HG03442 (cell line): ENCODE data around the gene CUX1.
"Not testable (repeated sequence)": the region's sequence is repeated elsewhere in the genome, so short reads cannot be mapped to it uniquely, and the experiment has no call there.

Experiments used
- ATAC-seq: cut with Tn5 transposase; IDR thresholded peaks from one replicate; pipeline ENCODE4 v1.9.1; 2021; ENCODE audit warnings: mild to moderate bottlenecking, moderate library complexity; ENCODE audit not compliant: unreplicated experiment

CUX1 gene

GRCh38 chr7:102223184-102223583, 405.8 kb downstream of the CUX1 start:
- ATAC-seq, result no peak

- no peak for ATAC-seq
Observed at GRCh38 chr7:102225025-102225424, 407.6 kb downstream of the CUX1 start.

DNA sequence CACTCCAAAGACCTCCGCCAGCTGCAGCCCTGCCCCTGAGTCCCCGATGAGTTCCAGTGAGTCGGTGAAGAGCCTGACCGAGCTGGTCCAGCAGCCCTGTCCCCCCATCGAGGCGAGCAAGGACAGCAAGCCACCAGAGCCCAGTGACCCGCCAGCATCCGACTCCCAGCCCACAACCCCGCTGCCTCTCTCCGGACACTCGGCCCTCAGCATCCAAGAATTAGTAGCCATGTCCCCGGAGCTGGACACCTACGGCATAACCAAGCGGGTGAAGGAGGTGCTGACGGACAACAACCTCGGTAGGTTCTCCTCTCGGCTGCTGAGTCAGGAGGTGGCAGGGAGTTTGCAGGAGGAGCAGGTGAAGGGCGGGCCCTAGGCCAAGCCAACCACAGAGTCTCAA, 409.9 kb downstream of the CUX1 start:
- ATAC-seq, result no peak

DNA sequence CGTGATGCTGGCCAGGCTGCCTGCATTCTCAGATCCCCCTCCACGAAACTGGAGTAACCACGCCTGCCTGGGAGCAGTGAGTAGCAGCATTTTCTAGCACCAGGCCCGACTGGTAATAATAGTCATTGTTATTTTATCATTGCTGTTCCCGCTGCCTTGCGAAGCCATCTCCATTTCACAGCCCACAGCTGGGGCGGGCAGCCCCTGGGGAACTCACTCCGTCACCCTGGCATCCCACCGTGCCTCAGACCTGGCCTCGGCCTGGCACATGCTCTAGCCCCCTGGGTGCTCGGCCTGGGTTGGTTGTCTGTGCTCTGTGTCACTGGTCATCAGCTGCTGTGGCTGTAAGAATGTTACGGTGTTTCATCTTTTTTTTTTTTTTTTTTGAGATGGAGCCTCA, 411.5 kb downstream of the CUX1 start:
- ATAC-seq, result no peak

DNA sequence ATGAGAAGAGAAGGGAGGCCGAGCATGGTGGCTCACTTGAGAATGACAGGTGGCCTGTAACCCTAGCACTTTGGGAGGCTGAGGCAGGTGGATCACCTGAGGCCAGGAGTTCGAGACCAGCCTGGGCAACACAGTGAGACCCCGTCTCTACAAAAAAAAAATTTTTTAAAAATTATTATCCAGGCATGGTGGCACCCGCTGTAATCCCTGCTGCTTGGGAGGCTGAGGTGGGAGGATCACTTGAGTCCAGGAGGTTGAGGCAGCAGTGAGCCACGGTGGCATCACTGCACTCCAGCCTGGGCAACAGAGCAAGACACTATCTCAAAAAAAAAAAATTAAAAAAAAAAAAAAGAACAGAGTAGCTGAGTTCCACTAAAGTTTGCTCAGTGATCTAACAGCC, 412.7 kb downstream of the CUX1 start:
- not testable (repeated sequence) for ATAC-seq

- no peak for ATAC-seq
Observed at GRCh38 chr7:102230593-102230992, 413.2 kb downstream of the CUX1 start.

GRCh38 chr7:102232611-102233286, 415.3 kb downstream of the CUX1 start:
- no peak for ATAC-seq

DNA sequence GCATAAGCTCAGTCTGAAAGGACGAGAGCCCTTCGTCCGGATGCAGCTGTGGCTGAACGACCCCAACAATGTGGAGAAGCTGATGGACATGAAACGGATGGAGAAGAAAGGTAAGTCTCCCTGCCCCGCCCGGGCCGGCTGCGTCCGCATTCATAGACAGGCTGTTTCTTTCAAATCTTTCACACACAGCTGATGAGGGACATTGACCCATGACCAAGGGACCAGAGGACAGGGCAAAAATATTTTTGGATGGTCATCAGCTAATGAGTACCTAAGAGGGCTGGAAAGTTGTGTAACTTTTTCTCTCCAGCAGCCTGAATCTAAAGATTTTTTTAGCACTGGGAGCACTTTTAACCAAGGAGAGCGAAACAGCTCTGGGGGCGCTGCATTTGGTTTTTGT, 416.7 kb downstream of the CUX1 start:
- no peak for ATAC-seq

DNA sequence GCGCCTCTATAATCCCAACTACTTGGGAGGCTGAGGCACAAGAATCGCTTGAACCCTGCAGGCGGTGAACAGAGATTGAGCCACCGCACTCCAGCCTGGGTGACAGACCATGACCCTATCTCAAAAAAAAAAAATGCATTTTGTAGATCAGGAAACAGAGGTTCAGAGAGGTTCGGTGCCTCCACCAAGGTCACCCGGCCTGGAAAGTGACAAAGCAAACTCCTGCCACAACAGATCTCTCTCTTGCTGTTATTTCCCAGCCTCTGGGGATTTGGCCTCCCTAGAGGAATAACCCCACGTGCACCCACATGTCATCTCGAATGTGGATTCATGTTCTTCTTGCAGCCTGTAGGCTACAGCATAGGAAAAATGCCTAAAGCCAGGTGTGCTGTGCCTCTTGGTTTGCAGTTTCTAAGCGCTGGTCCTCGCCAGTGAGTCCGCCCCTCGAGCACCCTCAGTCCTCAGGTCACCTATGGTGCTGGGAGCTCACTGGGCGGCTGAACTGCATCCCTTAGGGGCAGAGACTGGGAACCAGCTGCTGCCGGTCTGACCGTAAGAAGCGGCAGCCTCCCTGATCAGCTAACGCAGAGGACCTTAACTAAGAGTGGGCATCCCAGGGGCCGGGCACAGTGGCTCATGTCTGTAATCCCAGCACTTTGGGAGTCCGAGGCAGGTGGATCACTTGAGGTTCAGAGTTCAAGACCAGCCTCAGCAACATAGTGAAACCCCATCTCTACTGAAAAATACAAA, 417.6 kb downstream of the CUX1 start:
- no peak for ATAC-seq

GRCh38 chr7:102236102-102236501, 418.7 kb downstream of the CUX1 start:
- no peak for ATAC-seq

DNA sequence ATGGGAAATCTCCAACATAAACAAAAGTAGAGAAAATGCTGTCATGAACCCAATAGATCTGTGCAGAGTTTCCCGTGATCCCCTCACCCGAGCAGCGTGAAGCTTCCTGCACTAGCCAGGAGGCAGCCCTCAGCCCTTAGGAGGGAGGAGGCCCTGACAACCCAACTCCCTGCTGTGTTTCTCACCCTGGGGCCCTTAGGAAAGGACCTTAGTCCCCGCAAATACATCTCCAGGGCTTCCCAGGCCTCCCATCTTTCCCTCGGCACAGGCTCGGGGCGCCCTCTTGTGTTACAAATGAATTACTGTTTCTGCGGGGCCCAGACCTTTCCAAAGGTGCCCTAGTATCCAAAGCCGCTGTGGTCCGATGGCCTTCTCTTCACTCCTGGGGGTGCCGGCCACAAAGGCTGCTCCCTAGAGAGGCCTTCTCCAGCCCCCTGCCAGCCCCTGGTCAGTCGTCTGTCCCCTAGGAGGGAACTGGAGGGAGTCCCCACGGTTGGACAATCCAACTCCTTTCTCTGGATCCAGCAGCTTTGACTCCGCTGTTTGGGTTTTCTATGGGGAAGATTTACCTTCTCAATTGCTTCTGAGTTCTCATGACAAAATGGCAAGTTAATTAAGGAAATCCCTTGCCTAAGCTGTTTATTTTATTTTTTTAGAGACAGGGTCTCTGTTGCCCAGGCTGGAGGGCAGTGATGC, 419.3 kb downstream of the CUX1 start:
- ATAC-seq, result no peak

DNA sequence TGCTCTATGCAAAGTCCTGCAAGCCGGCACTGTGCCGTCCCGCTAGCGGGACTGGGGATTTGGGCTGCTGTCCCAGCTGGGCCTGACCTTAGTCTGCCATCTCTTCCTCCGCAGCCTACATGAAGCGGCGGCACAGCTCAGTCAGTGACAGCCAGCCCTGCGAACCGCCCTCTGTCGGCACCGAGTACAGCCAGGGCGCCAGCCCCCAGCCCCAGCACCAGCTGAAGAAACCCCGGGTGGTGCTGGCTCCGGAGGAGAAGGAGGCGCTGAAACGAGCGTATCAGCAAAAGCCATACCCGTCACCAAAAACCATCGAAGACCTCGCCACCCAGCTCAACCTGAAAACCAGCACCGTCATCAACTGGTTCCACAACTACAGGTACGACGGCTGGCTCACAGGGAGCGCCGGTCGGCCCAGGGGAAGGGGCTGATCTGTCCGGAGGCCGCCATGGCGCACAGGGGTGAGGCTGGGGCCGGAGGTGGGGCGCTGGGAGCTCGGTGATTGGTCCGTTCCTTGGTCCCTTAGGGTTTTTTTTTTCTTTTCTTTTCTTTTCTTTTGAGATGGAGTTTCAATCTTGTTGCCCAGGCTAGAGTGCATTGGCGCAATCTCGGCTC, 421.9 kb downstream of the CUX1 start:
- ATAC-seq, result no peak

- ATAC-seq, result no peak
Observed at GRCh38 chr7:102241431-102241830, 424.0 kb downstream of the CUX1 start.

DNA sequence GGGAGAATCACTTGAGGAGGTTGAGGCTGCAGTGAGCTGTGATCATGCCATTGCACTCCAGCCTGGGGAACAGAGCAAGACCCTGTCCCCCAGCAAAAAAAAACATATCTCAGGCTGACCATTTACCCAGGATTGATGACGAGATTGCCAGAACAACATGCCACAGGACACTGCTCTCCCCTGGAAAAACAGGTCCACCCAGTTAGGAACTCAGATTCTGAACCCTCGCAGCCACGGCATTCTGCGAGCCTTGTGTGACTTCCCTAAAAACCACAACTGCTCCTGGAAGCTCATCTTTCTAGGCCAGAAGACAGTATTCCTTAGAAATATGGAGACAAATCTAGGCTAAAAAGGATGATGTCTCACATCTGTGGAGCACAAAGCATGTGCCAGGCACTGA, 427.2 kb downstream of the CUX1 start:
- ATAC-seq, result no peak

GRCh38 chr7:102248081-102248455, 430.6 kb downstream of the CUX1 start:
- no peak for ATAC-seq

DNA sequence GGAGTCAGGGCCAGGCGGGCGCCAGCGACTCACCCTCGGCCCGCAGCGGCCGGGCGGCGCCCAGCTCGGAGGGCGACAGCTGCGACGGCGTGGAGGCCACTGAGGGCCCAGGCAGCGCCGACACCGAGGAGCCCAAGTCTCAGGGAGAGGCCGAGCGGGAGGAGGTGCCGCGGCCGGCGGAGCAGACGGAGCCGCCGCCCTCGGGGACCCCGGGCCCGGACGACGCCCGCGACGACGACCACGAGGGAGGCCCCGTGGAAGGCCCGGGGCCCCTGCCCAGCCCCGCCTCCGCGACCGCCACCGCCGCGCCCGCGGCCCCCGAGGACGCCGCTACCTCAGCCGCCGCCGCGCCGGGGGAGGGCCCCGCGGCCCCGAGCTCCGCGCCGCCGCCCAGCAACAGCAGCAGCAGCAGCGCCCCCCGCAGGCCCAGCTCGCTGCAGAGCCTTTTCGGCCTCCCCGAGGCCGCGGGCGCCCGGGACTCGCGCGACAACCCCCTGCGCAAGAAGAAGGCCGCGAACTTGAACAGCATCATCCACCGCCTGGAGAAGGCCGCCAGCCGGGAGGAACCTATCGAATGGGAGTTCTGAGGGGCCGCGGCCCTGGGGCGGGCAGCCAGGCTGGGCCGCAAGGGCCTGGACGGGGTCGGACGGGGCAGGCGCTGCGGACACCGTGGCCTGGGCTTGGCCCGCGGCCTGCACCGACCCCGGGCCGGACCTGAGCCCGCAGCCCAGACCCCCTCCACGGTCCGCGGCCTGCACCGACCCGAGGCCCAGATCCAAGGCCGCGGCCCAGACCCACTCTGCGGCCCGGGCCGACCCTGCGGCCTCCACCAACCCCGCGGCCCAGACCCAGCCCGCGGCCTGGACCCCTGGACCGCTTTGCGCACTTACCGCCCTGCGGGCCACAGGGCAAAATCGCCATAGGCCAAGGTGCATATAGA, 431.3 kb downstream of the CUX1 start:
- ATAC-seq, result no peak

GRCh38 chr7:102251531-102252365, 434.3 kb downstream of the CUX1 start:
- no peak for ATAC-seq

DNA sequence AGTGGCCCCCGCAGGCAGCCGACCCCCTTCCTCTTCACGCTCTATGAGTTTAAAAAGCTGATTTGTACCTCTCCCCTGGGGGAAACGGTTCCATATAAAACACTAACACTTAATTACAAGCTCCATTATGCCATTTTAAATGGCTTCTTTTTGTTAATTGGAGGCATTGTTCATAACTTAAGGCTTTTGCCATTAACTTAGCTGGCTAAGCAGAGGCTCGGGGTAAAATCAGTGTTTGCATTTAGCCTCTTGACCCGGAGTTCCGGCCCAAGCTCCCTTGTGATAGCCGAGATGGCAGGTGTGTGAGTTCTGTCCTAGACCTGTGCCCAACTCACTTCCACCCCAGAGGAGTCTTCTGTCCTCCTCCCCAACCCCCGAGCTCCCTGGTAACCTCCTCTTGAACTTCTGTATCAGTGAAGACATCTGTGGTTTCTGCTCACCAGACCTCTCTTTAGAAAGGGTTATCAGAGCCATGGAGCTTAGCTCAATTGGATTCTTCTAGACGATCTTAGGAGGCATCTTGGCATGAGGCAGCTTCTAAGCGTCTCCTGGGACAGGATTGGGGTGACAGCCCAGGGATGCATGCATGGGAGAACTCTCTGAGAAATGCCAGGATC, 435.0 kb downstream of the CUX1 start:
- no peak for ATAC-seq
